LHCN-M2 (cell line): Measurements from ENCODE around the gene G6PC1. TPM values are rescaled to one million over a fixed set of nuclear protein-coding genes. Genes with fewer than 3 reads are reported as not detected.
"Not testable (repeated sequence)": the region's sequence is repeated elsewhere in the genome, so short reads cannot be mapped to it uniquely, and the experiment has no call there.

Source experiments
- DNase-seq: peaks from one replicate; pipeline ENCODE4 v3.0.0-alpha.2; 2012; ENCODE audit warnings: low read depth
- polyA plus RNA-seq: library from polyadenylated mRNA; unstranded; fragments of >200 nt; gene quantifications from one replicate; pipeline ENCODE4 v1.2.1, GENCODE V29; 2012; ENCODE audit warnings: missing spikeins
- total RNA-seq: library from RNA; depleted of rRNA; stranded (reverse); fragments of >200 nt; gene quantifications from 2 replicates; pipeline ENCODE4 v1.2.3, GENCODE V29; 2014; rRNA removed

Gene G6PC1
- not detected in 2 replicates for total RNA-seq
- polyA plus RNA-seq, result not detected

DNA sequence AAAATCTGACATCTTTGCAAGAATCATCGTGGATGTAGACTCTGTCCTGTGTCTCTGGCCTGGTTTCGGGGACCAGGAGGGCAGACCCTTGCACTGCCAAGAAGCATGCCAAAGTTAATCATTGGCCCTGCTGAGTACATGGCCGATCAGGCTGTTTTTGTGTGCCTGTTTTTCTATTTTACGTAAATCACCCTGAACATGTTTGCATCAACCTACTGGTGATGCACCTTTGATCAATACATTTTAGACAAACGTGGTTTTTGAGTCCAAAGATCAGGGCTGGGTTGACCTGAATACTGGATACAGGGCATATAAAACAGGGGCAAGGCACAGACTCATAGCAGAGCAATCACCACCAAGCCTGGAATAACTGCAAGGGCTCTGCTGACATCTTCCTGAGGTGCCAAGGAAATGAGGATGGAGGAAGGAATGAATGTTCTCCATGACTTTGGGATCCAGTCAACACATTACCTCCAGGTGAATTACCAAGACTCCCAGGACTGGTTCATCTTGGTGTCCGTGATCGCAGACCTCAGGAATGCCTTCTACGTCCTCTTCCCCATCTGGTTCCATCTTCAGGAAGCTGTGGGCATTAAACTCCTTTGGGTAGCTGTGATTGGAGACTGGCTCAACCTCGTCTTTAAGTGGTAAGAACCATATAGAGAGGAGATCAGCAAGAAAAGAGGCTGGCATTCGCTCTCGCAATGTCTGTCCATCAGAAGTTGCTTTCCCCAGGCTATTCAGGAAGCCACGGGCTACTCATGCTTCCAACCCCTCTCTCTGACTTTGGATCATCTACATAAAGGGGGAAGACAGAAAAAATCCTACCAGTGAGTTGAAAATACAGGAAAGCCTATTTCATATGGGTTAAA, at the start of gene G6PC1:
Gene G6PC1, plus strand, starts transcription at position 340 of the 872 bp plus-strand sequence. Its CDS starts 78 bp downstream, at position 418.
- DNase-seq, result no peak

DNA sequence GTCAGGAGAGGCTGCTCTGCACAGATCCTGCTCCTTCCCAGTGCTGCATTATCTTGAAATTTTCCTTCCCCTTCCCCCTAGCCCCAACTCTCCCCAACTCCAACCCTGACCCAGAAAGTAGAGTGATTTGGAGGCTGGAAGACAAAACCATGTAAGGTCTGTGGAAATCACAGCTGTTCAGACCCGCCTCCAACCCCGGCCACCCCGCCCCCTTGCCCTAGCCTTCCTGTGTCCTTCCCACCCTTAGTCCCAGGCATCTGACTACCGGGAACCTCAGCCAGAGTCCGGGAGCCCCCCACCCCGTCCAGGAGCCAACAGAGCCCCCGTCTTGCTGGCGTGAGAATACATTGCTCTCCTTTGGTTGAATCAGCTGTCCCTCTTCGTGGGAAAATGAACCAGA, 49.6 kb upstream of the G6PC1 start, which contains the start of gene AOC3:
Gene AOC3, plus strand, starts transcription at position 246 of the 400 bp plus-strand sequence. Its CDS starts 145 bp downstream, at position 391.
- no peak for DNase-seq

DNA sequence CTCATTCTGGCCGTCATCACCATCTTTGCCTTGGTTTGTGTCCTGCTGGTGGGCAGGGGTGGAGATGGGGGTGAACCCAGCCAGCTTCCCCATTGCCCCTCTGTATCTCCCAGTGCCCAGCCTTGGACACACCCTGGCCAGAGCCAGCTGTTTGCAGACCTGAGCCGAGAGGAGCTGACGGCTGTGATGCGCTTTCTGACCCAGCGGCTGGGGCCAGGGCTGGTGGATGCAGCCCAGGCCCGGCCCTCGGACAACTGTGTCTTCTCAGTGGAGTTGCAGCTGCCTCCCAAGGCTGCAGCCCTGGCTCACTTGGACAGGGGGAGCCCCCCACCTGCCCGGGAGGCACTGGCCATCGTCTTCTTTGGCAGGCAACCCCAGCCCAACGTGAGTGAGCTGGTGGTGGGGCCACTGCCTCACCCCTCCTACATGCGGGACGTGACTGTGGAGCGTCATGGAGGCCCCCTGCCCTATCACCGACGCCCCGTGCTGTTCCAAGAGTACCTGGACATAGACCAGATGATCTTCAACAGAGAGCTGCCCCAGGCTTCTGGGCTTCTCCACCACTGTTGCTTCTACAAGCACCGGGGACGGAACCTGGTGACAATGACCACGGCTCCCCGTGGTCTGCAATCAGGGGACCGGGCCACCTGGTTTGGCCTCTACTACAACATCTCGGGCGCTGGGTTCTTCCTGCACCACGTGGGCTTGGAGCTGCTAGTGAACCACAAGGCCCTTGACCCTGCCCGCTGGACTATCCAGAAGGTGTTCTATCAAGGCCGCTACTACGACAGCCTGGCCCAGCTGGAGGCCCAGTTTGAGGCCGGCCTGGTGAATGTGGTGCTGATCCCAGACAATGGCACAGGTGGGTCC, 49.0 kb upstream of the G6PC1 start:
- DNase-seq, result not testable (repeated sequence)

DNA sequence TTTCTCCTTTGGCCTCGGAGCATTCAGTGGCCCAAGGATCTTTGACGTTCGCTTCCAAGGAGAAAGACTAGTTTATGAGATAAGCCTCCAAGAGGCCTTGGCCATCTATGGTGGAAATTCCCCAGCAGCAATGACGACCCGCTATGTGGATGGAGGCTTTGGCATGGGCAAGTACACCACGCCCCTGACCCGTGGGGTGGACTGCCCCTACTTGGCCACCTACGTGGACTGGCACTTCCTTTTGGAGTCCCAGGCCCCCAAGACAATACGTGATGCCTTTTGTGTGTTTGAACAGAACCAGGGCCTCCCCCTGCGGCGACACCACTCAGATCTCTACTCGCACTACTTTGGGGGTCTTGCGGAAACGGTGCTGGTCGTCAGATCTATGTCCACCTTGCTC, 48.2 kb upstream of the G6PC1 start:
- no peak for DNase-seq

DNA sequence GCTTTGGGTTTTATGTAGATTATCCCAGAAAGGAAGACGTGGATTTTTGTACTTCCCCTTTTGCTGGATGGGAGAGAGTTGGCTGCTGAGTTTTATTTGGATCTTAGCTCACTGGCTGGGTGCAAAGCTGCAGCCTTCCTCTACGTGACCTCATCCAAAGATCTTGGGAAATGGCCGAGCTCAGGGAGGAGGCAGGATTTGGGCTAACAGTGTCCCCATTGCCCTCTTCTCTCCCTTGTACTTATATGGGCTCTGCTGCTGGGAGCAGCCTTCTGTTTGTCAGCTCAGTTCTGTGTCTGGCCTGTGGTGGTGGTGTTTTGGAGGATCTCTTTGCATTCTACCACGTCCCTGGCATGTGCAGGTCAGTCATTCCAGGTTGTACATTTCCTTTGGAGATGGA, 47.6 kb upstream of the G6PC1 start:
- DNase-seq, result no peak

DNA sequence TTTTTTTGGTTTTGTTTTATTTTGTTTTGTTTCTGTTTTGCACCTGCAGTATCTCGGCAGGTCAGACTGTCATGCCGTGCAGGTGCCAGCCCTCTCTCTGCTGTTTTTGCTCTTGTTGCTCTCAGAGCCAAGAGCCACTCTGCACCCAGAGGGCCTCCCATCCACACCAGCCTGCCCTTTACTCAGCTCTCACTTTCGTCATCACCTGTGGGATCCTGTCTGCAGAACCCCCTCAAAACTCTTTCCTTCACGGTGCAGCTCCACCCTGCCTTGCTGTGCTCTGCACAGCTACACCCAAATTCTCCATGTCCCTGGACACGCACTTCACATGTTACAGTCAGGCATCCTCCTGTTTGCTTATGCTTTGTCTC, 47.0 kb upstream of the G6PC1 start:
- DNase-seq, result no peak

DNA sequence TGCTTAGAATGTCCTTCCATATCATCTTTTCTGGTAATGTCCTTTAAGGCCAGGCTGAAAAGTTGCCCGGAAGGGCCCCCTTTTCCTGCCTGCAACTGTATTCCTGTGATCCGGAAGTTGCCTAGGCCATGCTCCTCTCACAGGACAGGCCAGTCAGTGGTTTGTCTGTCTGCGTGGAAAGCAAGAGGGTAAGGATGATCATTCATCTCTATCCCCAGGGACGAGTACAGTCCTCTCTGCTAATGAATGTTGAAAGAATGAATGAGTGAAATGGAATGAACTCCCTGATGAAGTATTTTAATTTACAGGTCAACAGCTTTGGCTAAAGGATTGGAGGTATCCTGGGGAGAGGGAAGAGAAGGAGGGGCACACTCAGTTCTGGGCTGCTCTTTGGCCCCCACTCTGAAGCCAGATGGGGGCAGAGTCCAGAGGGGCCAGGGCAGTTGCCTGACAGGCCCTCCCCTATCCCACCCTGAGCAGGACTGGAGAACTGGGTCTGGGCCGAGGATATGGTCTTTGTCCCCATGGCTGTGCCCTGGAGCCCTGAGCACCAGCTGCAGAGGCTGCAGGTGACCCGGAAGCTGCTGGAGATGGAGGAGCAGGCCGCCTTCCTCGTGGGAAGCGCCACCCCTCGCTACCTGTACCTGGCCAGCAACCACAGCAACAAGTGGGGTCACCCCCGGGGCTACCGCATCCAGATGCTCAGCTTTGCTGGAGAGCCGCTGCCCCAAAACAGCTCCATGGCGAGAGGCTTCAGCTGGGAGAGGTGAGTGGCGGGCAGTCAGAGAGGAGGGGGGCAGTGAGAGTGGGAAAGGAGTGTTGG, 46.4 kb upstream of the G6PC1 start:
- DNase-seq, result no peak

DNA sequence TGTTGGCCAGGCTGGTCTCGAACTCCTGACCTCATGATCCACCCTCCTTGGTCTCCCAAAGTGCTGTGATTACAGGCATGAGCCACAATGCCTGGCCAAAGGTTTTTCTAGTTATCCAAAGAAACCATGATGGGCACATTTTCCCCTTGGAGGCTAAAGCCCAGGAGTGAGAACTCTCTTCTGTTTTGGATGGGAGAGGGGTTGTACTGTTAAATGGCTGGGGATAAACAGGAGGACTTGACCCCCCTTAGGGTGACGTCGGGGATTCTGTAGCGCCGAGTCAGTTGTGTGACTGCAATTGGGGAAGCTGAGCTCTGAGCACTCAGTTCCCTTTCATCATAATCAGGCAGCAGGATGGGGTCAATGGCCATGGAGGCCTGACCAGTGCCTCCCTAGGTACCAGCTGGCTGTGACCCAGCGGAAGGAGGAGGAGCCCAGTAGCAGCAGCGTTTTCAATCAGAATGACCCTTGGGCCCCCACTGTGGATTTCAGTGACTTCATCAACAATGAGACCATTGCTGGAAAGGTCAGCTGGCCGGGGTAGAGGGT, 45.5 kb upstream of the G6PC1 start:
- DNase-seq, result no peak

DNA sequence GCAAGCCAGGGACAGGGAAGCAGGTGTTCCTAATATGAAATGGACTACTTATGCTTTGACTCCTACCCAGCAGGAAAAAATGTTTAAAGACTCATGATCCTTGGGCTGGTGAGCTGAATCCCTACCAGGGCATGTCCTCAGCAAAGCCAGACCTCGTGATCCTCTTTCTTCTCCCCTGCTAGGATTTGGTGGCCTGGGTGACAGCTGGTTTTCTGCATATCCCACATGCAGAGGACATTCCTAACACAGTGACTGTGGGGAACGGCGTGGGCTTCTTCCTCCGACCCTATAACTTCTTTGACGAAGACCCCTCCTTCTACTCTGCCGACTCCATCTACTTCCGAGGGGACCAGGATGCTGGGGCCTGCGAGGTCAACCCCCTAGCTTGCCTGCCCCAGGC, 44.5 kb upstream of the G6PC1 start:
- DNase-seq, result not testable (repeated sequence)

DNA sequence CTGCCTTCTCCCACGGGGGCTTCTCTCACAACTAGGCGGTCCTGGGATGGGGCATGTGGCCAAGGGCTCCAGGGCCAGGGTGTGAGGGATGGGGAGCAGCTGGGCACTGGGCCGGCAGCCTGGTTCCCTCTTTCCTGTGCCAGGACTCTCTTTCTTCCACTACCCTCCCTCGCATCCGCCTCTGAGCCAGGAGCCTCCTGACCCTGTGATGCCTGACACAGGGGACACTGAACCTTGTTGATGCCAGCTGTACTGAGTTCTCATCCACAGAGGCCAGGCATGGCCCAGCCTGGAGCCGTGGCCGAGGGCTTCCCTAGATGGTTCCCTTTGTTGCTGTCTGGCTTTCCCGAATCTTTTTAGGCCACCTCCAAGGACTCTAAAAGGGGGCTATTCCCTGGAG, 44.1 kb upstream of the G6PC1 start:
- DNase-seq, result not testable (repeated sequence)

DNA sequence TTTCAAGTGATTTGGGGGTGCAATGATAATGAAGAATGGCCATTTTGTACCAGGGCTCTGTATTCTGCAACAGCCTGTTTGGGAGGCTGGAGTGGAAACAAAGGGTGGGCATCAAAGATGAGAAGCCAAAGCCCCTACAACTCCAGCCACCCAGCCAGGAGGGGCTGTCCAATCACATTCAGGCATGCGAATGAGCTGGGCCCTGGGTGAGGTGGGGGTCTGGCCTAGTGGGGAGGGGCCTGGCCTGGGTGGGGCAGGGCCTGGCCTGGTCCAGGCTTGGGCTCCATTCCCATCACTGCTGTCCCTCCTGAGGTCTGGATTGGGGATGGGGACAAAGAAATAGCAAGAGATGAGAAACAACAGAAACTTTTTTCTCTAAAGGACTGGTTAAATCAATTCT, 43.2 kb upstream of the G6PC1 start:
- DNase-seq, result no peak

DNA sequence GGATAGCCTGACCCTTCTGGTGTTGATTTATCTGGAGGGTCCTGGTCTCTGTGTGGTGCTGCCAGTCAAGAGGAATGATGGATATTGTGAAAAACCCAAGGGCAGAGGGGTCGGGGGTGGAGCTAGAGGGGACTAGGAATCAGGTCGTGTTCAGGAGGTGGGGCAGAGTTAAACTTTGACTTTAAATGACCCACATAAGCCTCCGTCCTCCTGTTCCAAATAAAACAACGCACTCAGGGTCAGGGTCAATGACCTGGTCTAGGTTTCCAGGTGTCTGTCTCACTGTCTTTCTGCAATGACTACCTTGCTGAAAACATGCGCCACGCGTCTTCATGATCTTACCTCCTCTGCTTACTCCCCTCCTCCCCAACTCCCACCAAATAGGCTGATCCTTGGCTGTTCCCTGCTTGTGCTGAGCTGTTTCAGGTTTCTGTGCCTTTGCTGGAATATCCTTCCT, 34.9 kb upstream of the G6PC1 start:
- DNase-seq, result no peak

DNA sequence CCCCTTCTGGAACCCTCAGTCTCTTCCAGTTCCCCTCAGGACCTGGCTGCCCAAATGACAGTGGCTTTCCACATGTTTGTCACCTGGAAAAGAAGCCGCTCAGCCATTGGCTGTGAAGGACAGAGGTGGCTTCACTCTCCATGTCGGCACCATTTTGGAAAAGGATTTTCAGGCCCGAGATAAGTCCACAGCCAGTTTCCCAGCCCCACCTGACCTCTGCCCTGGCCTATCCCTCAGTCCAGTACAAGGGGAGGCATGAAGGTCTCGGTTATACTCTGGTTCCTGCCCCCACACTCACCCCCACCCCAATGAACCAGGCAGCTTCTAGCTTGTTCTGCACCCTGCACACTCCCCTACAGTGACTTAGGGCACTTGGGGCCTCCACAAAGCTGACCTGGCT, 34.4 kb upstream of the G6PC1 start:
- DNase-seq, result no peak

DNA sequence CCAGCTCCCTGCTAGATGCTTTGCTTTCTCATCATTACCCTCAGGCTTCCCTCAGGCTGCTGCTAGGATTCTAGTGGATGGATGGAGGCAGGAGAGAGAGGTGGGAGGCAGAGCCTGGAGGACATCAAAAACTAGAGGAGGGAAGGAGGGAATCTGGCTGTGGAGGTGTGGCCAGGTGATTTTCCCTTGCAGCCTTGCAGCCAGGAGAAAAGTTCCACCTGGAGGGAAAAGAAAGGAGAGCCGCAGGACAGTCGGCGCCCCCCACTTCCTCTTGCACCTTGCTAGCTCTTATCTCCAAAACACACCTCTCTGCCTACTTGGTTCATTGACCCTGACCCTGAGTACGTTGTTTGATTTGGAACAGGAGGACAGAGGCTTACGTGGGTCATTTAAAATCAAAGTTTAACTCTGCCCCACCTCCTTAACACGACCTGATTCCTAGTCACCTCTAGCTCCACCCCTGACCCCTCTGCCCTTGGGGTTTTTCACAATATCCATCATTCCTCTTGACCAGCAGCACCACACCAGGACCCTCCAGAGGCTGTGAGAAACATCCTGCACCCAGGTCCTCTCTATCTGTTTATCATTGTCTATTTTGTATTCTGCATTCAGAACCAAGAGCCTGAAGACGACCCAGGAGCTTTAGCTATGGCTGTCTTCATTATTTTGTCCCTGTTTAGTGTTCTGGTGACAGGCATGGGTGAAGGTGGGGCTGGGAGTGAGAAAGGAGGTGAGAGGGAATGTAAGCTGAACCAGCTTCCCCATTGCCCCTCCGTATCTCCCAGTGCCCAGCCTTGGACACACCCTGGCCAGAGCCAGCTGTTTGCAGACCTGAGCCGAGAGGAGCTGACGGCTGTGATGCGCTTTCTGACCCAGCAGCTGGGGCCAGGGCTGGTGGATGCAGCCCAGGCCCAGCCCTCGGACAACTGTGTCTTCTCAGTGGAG, 33.7 kb upstream of the G6PC1 start:
- no peak for DNase-seq

DNA sequence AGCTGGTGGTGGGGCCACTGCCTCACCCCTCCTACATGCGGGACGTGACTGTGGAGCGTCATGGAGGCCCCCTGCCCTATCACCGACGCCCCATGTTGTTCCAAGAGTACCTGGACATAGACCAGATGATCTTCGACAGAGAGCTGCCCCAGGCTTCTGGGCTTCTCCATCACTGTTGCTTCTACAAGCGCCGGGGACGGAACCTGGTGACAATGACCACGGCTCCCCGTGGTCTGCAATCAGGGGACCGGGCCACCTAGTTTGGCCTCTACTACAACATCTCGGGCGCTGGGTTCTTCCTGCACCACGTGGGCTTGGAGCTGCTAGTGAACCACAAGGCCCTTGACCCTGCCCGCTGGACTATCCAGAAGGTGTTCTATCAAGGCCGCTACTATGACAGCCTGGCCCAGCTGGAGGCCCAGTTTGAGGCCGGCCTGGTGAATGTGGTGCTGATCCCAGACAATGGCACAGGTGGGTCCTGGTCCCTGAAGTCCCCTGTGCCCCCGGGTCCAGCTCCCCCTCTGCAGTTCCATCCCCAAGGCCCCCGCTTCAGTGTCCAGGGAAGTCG, 32.8 kb upstream of the G6PC1 start:
- not testable (repeated sequence) for DNase-seq

DNA sequence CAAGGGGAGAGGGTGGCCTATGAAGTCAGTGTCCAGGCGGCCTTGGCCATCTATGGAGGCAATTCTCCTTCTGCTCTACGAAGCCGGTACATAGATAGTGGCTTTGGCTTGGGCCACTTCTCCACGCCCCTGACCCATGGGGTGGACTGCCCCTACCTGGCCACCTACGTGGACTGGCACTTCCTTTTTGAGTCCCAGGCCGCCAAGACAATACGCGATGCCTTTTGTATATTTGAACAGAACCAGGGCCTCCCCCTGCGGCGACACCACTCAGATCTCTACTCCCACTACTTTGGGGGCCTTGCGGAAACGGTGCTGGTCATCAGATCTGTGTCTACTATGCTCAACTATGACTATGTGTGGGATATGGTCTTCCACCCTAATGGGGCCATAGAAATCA, 32.3 kb upstream of the G6PC1 start:
- DNase-seq, result no peak

DNA sequence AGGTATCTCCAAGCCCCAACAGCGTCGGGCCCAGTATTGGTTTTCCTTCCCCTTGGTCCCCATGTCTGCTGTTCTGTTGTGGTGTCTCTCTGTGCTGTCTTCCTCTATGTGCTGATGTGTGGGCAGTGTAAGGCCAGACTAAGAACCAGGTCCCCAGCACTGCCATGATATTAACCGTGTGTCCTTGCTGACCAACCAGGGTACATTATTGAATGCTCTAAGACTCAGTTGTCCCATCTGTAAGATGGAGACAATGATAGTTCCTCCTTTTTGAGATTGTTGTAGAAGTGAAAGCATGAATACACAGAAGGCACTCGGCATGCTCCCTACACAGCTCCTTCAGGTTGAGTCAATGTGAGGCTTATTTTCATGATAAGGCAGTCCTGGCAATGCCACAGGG, 29.0 kb upstream of the G6PC1 start:
- DNase-seq, result no peak

DNA sequence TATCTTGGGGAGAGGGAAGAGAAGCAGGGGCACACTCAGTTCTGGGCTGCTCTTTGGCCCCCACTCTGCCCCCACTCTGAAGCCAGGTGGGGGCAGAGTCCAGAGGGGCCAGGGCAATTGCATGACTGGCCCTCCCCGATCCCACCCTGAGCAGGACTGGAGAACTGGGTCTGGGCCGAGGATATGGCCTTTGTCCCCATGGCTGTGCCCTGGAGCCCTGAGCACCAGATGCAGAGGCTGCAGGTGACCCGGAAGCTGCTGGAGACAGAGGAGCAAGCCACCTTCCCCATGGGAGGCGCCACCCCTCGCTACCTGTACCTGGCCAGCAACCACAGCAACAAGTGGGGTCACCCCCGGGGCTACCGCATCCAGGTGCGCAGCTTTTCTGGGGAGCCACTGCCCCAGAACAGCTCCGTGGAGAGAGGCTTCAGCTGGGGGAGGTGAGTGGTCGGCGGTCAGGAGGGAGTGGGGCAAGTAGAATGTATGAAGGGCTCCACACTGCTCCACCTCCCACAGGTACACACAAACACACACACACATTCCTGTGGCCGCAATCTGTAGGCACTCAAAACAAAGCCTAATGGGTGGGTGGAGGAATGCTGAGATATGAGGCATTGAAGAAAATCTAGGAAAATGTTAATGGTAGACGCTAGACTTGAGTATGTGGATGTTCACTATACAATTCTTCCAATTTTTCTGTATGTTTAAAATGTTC, 28.2 kb upstream of the G6PC1 start:
- DNase-seq, result no peak

DNA sequence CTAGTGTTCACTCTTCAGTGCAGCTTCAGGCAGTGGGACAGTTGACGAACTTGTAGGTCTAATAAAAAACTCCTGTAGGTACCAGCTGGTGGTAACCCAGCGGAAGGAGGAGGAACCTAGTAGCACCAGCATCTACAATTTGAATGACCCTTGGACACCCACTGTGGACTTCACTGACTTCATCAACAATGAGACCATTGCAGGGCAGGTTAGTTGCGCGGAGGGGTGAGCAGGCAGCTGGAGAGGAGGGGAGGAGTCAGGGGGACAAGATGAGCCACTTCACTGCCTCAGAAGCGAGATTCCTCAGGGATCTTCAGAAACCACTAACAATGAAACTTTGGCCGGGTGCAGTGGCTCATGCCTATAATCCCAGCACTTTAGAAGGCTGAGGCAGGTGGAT, 27.3 kb upstream of the G6PC1 start:
- no peak for DNase-seq
